SK-N-SH treated with all-trans-retinoic acid at 6 μM for 48 hours (cell line): ENCODE results near the gene LIN28B.

ENCODE experiments used
- ATAC-seq: fragments of 200-7000 bp; cut with Tn5 transposase; 3 replicates; pipeline ENCODE4 v1.9.1; 2020; ENCODE audit warnings: mild to moderate bottlenecking, moderate library complexity
- BACH2 ChIP-seq: fragments of 250-450 bp; sonication (Bioruptor Pico); IDR thresholded peaks from 2 replicates; pipeline ENCODE4 v1.9.0; 2021; ENCODE audit warnings: mild to moderate bottlenecking, borderline replicate concordance
- ESRRG ChIP-seq: fragments of 250-450 bp; sonication (Bioruptor Pico); IDR thresholded peaks from 2 replicates; pipeline ENCODE4 v1.6.1; 2021; ENCODE audit warnings: mild to moderate bottlenecking
- GLIS3 ChIP-seq: fragments of 250-450 bp; sonication (Bioruptor Pico); IDR thresholded peaks from 2 replicates; pipeline ENCODE4 v1.5.0; 2020; ENCODE audit warnings: mild to moderate bottlenecking, moderate library complexity
- ISL1 ChIP-seq: fragments of 250-450 bp; sonication (Bioruptor Pico); IDR thresholded peaks from 2 replicates; pipeline ENCODE4 v2.1.2; 2022; ENCODE audit warnings: mild to moderate bottlenecking, moderate library complexity
- OSR1 ChIP-seq: fragments of 250-450 bp; sonication (Bioruptor Pico); IDR thresholded peaks from 2 replicates; pipeline ENCODE4 v1.8.0; 2022; ENCODE audit warnings: moderate library complexity, mild to moderate bottlenecking, inconsistent platforms
- PATZ1 ChIP-seq: fragments of 250-450 bp; sonication (Bioruptor Pico); IDR thresholded peaks from 2 replicates; pipeline ENCODE4 v1.8.0; 2020; ENCODE audit warnings: mild to moderate bottlenecking, moderate library complexity, borderline replicate concordance
- POU6F1 ChIP-seq: fragments of 250-450 bp; sonication (Bioruptor Pico); IDR thresholded peaks from 2 replicates; pipeline ENCODE4 v1.8.0; 2021; ENCODE audit warnings: low read depth, mild to moderate bottlenecking, moderate library complexity, borderline replicate concordance
- RARB ChIP-seq: fragments of 250-450 bp; sonication (Bioruptor Pico); IDR thresholded peaks from 2 replicates; pipeline ENCODE4 v1.8.0; 2021; ENCODE audit warnings: mild to moderate bottlenecking, moderate library complexity
- SNAI2 ChIP-seq: fragments of 250-450 bp; sonication (Bioruptor Pico); IDR thresholded peaks from 2 replicates; pipeline ENCODE4 v1.5.0; 2020; ENCODE audit warnings: mild to moderate bottlenecking, moderate library complexity
- TCF4 ChIP-seq: fragments of 250-450 bp; sonication (Bioruptor Pico); IDR thresholded peaks from 2 replicates; pipeline ENCODE4 v1.8.0; 2021; ENCODE audit warnings: mild to moderate bottlenecking, moderate library complexity, borderline replicate concordance
- TOX ChIP-seq: fragments of 250-450 bp; sonication (Bioruptor Pico); IDR thresholded peaks from 2 replicates; pipeline ENCODE4 v1.8.0; 2021; ENCODE audit warnings: mild to moderate bottlenecking, moderate library complexity, borderline replicate concordance
- ZC3H10 ChIP-seq: fragments of 250-450 bp; sonication (Bioruptor Pico); IDR thresholded peaks from 2 replicates; pipeline ENCODE4 v1.5.1; 2021; ENCODE audit warnings: mild to moderate bottlenecking, moderate library complexity
- ZFP3 ChIP-seq: fragments of 250-450 bp; sonication (Bioruptor Pico); IDR thresholded peaks from 2 replicates; pipeline ENCODE4 v1.5.0; 2020; ENCODE audit warnings: mild to moderate bottlenecking, moderate library complexity
- ZFP30 ChIP-seq: fragments of 450-650 bp; formaldehyde crosslinking; IDR thresholded peaks from 2 replicates; pipeline ENCODE4 v1.5.0; 2022; ENCODE audit warnings: mild to moderate bottlenecking, moderate library complexity
- ZNF565 ChIP-seq: fragments of 450-650 bp; formaldehyde crosslinking; conservative IDR thresholded peaks from 2 replicates; pipeline ENCODE4 v1.5.0; 2020; ENCODE audit warnings: low read depth, mild to moderate bottlenecking, moderate library complexity
- ZNF70 ChIP-seq: fragments of 450-650 bp; formaldehyde crosslinking; IDR thresholded peaks from 2 replicates; pipeline ENCODE4 v1.5.0; 2020; ENCODE audit warnings: mild to moderate bottlenecking, moderate library complexity
- ZNF8 ChIP-seq: fragments of 450-650 bp; formaldehyde crosslinking; IDR thresholded peaks from 2 replicates; pipeline ENCODE4 v1.5.0; 2020; ENCODE audit warnings: mild to moderate bottlenecking, moderate library complexity
- TF ChIP-seq, protein P1 (sequence below): fragments of 250-450 bp; sonication (Bioruptor Pico); IDR thresholded peaks from 2 replicates; pipeline ENCODE4 v1.5.0; 2020; ENCODE audit warnings: mild to moderate bottlenecking, moderate library complexity
- TF ChIP-seq, protein P2 (sequence below): fragments of 250-450 bp; sonication (Bioruptor Pico); IDR thresholded peaks from 2 replicates; pipeline ENCODE4 v1.5.1; 2021; ENCODE audit warnings: mild to moderate bottlenecking, moderate library complexity

The LIN28B gene

GRCh38 chr6:105051941-105052471 lies 95.1 kb downstream of the LIN28B start (continued):
- TF ChIP-seq PATZ1 (CRISPR knock-in tag), result peak; percentile 69; the same call in 1 of the 2 replicates
- TF ChIP-seq, all 23 proteins: peak for 8

DNA sequence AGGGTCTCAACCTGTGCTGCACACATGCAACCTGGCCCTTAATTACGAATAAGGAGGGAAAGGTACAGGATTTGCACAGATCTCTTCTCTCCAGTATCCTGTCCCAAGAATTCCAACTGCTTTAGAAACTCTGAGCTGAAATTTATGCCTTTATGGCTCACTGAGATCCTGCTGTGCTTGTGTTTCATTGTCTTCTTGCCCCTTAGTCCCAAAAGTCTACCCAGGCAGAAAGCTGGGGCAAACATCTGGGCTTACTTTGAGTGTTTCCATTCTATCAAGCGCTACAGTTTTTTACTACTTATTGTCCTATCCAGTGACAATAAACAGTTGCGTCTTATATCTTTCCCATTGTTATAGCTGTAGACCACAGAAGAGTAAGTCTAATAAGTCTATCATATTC lies 99.7 kb downstream of the LIN28B start:
- TF ChIP-seq POU6F1, result no peak
- TF ChIP-seq ZC3H10 (CRISPR knock-in tag), result no peak
- no peak for TF ChIP-seq ISL1 (CRISPR knock-in tag)
- no peak for ATAC-seq

- TF ChIP-seq ZFP3 (CRISPR knock-in tag), result no peak
- no peak for TF ChIP-seq RARB (CRISPR knock-in tag)
- TF ChIP-seq PATZ1 (CRISPR knock-in tag), result no peak
- ATAC-seq, result no peak
Observed at GRCh38 chr6:105057160-105057559, 100.3 kb downstream of the LIN28B start.

GRCh38 chr6:105058316-105058715 lies 101.4 kb downstream of the LIN28B start:
- peak; percentile 54; the same call in 2 of the 3 replicates for ATAC-seq
- no peak for TF ChIP-seq SNAI2 (CRISPR knock-in tag)
- TF ChIP-seq ZFP3 (CRISPR knock-in tag), result no peak
- no peak for TF ChIP-seq TCF4 (CRISPR knock-in tag)
- TF ChIP-seq OSR1 (CRISPR knock-in tag), result no peak
- no peak for TF ChIP-seq ZNF70 (CRISPR knock-in tag)
- TF ChIP-seq ZC3H10 (CRISPR knock-in tag), result no peak

- ATAC-seq, result no peak
- TF ChIP-seq TOX (CRISPR knock-in tag), result no peak
- TF ChIP-seq BACH2, result no peak
Observed at GRCh38 chr6:105058846-105059245, 101.9 kb downstream of the LIN28B start.

- no peak for ATAC-seq
- TF ChIP-seq ZNF565 (no peak), OSR1 (CRISPR knock-in tag) (no peak), TOX (CRISPR knock-in tag) (no peak), PATZ1 (CRISPR knock-in tag) (no peak), ZFP30 (CRISPR knock-in tag) (no peak), ZNF70 (CRISPR knock-in tag) (no peak), GLIS3 (no peak), ESRRG (no peak), ZNF8 (no peak), ZC3H10 (CRISPR knock-in tag) (no peak), ZFP3 (CRISPR knock-in tag) (no peak)
- TF ChIP-seq, protein P1, sequence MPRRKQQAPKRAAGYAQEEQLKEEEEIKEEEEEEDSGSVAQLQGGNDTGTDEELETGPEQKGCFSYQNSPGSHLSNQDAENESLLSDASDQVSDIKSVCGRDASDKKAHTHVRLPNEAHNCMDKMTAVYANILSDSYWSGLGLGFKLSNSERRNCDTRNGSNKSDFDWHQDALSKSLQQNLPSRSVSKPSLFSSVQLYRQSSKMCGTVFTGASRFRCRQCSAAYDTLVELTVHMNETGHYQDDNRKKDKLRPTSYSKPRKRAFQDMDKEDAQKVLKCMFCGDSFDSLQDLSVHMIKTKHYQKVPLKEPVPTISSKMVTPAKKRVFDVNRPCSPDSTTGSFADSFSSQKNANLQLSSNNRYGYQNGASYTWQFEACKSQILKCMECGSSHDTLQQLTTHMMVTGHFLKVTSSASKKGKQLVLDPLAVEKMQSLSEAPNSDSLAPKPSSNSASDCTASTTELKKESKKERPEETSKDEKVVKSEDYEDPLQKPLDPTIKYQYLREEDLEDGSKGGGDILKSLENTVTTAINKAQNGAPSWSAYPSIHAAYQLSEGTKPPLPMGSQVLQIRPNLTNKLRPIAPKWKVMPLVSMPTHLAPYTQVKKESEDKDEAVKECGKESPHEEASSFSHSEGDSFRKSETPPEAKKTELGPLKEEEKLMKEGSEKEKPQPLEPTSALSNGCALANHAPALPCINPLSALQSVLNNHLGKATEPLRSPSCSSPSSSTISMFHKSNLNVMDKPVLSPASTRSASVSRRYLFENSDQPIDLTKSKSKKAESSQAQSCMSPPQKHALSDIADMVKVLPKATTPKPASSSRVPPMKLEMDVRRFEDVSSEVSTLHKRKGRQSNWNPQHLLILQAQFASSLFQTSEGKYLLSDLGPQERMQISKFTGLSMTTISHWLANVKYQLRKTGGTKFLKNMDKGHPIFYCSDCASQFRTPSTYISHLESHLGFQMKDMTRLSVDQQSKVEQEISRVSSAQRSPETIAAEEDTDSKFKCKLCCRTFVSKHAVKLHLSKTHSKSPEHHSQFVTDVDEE (CRISPR knock-in tag), result no peak
- TF ChIP-seq, protein P2, sequence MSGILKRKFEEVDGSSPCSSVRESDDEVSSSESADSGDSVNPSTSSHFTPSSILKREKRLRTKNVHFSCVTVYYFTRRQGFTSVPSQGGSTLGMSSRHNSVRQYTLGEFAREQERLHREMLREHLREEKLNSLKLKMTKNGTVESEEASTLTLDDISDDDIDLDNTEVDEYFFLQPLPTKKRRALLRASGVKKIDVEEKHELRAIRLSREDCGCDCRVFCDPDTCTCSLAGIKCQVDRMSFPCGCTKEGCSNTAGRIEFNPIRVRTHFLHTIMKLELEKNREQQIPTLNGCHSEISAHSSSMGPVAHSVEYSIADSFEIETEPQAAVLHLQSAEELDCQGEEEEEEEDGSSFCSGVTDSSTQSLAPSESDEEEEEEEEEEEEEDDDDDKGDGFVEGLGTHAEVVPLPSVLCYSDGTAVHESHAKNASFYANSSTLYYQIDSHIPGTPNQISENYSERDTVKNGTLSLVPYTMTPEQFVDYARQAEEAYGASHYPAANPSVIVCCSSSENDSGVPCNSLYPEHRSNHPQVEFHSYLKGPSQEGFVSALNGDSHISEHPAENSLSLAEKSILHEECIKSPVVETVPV, result no peak
Observed at GRCh38 chr6:105066233-105066632, 109.3 kb downstream of the LIN28B start.
